ENCODE data around the gene NFS1.
"Not testable (repeated sequence)": the region's sequence is repeated elsewhere in the genome, so short reads cannot be mapped to it uniquely, and the experiment has no call there.

The NFS1 gene

GRCh38 chr20:35706591-35707529 lies 7.7 kb upstream of the NFS1 start:
- not testable (repeated sequence) for DNase-seq (ENCODE audit: low read depth)

- DNase-seq (ENCODE audit: low read depth), result not testable (repeated sequence)
Measured at GRCh38 chr20:35705894-35706293, 6.7 kb upstream of the NFS1 start.

- DNase-seq (ENCODE audit: low read depth), result no peak
Measured at GRCh38 chr20:35704514-35705261, 5.5 kb upstream of the NFS1 start.

GRCh38 chr20:35702824-35703695 lies 3.9 kb upstream of the NFS1 start:
- DNase-seq (ENCODE audit: low read depth), result no peak

GRCh38 chr20:35702051-35702823 lies 3.1 kb upstream of the NFS1 start:
- DNase-seq (ENCODE audit: low read depth), result no peak

- DNase-seq (ENCODE audit: low read depth), result no peak
Measured at GRCh38 chr20:35700625-35701148, 1.5 kb upstream of the NFS1 start.

- no peak for DNase-seq (ENCODE audit: low read depth)
Measured at GRCh38 chr20:35699957-35700624, 939 bp upstream of the NFS1 start.

- DNase-seq (ENCODE audit: low read depth), result no peak
Measured at GRCh38 chr20:35698298-35699126, 640 bp downstream of the NFS1 start.

- no peak for DNase-seq (ENCODE audit: low read depth)
Measured at GRCh38 chr20:35697696-35698297, 1.4 kb downstream of the NFS1 start.

- DNase-seq (ENCODE audit: low read depth), result no peak
Measured at GRCh38 chr20:35695978-35696377, 3.2 kb downstream of the NFS1 start.

- DNase-seq (ENCODE audit: low read depth), result no peak
Measured at GRCh38 chr20:35695245-35695749, 3.9 kb downstream of the NFS1 start.

GRCh38 chr20:35690265-35690664 lies 8.9 kb downstream of the NFS1 start:
- DNase-seq (ENCODE audit: low read depth), result no peak

- not testable (repeated sequence) for DNase-seq (ENCODE audit: low read depth)
Measured at GRCh38 chr20:35686872-35687271, 12.3 kb downstream of the NFS1 start.

GRCh38 chr20:35685368-35685767 lies 13.8 kb downstream of the NFS1 start:
- DNase-seq (ENCODE audit: low read depth), result not testable (repeated sequence)

- no peak for DNase-seq (ENCODE audit: low read depth)
Measured at GRCh38 chr20:35681960-35682359, 17.2 kb downstream of the NFS1 start.

GRCh38 chr20:35680452-35681183 lies 18.5 kb downstream of the NFS1 start:
- no peak for DNase-seq (ENCODE audit: low read depth)

- DNase-seq (ENCODE audit: low read depth), result no peak
Measured at GRCh38 chr20:35674921-35675320, 24.2 kb downstream of the NFS1 start.

GRCh38 chr20:35673884-35674283 lies 25.3 kb downstream of the NFS1 start:
- no peak for DNase-seq (ENCODE audit: low read depth)

Data from stimulated activated CD4-positive, alpha-beta T cell treated with anti-CD3 and anti-CD28 coated beads, Interleukin-2, amount 100 ng/mL, for 4 hours (primary cell).